HuH-7 (cell line): ENCODE data around the gene CHADL.

ENCODE experiments used
- DNase-seq: peaks from one replicate; pipeline ENCODE4 v3.0.0; 2011; ENCODE audit warnings: low spot score

CHADL gene

DNA sequence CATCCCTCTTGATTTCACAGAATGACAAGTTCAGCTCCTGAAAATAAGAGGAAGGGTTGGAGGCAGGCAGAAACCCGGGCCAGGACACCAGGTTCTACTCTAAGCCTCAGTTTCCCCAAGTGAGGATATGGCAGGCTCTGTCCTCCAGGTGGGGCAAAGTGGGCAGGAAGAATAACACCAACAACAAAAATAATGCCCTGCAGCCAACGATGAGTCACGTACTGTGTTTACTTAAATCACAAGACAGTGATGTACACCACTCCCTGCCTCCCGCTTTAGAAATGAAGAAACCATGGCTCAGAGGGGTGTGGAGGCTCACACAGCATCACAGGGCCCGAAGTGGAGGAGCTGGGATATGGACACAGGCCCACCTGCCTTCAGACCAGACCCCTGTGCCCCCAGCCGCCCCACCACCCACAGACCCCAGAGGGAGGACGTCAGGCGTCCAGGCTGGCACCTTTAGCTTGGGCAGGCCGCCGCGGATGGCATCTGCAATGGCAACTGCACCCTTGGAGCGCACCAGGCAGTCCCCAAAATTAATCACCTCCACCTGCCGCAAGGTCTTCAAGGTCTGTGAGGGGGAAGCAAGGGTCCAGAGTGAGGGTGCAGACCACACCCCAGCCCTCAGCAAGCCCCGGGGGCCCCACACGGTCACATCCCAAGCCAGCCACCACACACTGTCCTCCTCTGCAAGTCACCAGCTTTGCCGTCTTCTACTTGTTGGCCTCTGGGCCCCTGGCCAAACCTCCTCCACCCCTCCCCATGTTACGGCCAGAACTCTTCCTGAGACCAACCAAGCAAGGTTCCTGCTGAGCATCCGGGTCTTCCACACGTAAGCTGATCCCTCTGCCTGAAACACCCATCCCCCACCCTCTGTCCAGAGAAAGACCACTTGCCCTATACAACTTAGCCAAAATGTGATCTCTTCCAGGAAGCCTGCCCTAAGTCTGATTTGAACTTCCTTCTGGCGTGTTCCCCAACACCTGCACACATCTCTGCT is 15.8 kb upstream of the CHADL start:
- DNase-seq, result no peak

DNA sequence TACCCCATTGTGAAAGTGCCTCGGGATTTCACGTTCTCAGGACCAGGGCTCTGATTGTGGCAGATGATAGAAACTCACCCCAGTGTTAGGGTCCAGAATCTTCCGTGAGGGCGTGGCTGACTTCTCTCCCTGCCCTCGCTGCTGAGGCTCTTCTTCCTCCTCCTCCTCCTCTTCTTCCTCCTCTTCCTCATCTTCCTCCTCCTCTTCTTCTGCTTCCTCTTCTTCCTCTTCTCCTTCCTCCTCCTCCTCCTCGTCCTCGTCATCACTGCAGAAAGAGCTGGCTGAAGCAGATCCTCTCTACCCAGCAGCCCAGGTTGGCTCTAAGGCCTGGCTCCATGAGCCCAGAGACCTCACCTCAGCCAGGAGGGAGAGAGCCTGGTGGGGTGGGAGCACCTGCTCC is 13.5 kb upstream of the CHADL start:
- no peak for DNase-seq

DNA sequence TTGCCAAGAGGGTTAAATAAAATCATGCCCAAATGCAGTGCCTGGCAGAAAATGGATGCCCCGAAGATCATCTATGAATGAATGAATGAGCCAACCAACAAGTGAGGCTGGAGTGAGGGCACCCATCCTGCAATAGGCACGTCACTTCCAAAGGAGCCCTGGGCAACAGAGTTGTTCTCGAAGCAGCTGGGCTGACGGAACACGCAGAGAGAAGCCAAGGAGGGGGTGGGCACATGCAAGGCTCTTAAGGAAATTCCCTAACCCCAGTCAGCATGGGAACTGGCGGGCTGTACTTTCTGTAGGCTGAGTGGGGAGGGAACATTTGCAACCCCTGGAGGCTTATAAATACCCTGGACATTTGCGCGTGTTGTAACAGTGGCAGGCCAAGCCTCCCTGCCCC is 11.6 kb upstream of the CHADL start:
- no peak for DNase-seq

DNA sequence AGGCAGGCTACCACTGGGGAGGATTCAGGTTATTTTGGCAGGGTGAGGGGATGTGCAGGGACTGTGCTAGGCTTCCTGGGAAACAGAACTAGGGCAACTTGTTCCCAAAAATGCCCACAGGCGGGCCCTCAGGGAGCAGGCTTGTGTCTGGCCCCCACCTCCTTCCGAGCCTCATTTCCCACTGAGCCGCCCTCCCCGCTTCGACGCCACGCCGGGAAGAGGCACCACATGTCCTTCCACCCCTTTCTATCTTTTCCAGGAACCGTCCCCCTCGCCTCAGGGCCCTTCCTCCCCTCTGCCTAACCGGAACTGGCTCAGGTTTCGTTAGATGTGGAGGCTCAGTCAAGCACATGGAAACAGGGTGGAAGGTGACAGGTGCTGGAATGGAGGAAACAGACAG is 9.4 kb upstream of the CHADL start:
- no peak for DNase-seq

DNA sequence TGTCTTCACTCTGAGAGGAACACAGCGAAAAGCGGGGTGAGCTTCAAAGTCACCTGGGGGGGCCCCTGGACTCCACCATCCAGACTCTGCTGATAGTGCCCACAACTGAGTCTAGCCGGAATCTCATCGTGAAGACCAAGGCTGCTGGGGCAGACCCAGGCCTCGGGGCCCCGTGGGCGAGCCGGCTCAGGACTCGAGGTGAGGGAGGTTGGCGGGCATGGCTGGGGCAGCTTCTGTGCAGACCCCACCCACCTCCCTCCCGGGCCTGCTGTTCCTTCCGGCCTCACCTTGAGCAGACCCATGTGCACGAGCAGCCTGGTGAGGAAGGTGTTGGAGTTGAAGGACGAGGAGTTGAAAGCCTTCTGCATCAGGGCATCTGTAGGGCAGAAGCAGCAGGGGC is 8.7 kb upstream of the CHADL start:
- no peak for DNase-seq

DNA sequence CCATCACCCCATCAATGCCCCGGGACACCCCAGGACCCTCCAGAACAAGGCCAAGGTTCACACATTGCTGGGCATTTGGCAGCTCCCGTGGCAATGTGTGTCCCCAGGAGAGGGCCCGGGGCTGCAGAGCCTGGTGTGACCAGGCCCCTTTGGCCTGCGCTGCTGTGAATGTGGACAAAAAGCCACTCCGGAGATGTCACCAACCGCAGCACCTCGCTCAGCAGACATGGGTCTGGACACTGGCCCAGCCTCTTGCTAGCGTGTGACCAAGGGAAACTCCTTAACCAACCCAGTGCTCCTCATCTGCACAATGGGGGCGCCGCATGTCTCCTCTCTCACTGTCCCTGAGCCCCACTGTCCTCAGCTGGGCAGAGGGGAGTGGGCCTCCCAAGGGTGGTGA is 8.0 kb upstream of the CHADL start:
- no peak for DNase-seq

DNA sequence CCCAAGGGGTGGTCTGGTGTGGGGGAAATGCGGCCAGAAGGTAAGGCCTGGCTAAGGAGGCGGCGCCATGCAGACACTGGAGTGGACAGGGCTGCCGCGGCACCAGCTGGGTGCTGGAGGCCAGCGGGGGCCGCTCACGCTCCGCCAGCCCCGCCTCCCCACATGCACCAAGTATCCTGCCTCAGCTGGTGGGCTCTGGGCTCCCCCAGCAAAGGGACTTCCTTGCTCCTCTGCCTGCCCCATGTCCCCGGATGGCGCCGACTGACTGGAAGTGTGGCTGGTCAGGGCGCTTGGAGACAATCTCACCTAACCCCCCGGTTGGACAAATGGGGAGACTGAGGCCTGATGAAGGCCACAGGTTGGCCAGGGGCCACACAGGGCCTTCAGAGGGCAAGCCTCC is 7.6 kb upstream of the CHADL start:
- DNase-seq, result no peak

DNA sequence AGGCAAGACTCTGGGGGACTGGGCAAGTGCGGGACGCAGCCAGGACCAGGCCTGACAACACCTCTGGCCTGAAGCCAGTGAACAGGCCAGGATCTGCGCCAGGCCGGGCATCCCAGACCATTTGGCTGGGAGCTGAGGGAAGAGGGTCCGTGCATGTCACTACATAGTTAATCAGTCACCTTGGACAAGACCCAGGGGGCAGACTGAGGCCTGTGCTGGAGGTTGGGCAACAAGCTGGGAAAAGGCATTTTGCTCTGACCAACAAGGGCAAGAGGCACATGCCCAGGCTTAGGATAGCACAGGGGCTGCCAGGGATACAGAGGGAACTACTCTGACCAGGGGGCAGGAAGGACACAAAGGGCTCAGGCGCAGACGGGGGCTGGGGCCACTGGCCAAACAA is 7.0 kb upstream of the CHADL start:
- no peak for DNase-seq

DNA sequence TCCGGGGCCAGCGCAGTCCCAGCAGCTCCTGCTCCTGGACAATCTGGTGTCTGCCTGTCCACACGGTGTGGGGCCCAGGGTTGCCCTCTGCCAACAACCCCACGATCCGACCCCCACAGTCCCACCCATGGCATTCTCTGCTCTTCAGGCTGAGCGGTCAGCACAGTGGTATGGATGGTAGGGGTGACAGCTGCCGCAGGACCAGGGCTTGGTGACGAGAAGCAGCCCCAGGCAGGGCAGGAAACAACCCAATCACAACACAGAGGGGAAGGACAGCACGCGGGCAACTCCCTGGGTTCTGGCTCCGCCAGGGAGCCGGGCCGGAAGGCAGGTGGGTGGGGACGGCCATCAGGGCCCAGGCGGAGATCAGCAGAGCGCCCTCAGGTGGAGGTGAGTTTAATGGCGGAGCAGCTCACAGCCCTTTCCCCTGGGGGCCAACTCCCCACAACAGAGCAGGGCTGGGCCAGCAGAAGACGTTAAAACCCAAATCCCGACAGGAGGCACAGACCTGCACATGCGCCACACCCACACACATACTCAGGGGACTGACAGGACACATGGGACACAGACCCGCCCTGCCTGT is 5.3 kb upstream of the CHADL start:
- peak; percentile 48 for DNase-seq

DNA sequence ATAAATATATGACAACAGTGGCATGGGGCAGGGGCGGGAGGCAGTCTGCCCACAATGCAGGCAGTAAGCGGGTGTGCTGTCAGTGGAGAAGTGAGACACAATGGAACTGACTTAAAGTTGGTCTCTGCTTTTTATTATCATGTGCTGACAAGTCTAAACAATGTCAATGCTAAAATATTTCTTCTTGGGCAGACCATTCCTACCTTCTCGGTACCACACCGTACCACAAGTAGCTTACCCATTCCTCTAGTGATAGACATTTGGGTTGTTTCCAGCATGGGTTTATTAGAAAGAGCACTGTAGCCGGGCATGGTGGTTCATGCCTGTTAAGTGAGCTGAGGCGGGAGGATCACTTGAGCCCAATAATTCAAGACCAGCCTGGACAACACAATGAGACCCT is 2.6 kb upstream of the CHADL start:
- no peak for DNase-seq

DNA sequence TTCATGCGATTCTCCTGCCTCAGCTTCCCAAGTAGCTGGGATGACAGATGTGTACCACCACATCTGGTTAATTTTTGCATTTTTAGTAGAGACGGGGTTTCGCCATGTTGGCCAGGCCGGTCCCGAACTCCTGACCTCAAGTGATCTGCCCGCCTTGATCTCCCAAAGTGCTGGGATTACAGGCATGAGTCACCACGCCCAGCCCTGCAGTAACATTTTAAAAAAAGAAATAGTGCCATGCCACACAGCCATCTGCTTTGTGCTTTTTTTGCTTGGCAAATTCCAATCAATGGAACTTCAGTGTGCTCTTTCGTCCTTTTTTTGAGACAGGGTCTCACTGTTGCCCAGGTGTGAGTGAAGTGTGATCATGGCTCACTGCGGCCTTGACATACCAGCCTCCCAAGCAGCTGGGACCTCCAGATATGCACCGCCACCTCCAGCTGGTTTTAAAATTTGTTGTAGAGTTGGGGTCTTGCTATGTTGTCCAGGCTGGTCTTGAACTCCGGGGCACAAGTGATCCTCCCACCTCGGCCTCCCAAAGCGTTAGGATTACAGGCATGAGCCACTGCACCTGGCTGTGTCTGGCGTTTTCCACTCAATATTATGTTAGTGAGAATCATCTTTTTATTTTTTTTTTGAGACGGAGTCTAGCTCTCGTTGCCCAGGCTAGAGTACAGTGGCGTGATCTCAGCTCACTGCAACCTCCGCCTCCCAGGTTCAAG is 1.8 kb upstream of the CHADL start:
- DNase-seq, result no peak

DNA sequence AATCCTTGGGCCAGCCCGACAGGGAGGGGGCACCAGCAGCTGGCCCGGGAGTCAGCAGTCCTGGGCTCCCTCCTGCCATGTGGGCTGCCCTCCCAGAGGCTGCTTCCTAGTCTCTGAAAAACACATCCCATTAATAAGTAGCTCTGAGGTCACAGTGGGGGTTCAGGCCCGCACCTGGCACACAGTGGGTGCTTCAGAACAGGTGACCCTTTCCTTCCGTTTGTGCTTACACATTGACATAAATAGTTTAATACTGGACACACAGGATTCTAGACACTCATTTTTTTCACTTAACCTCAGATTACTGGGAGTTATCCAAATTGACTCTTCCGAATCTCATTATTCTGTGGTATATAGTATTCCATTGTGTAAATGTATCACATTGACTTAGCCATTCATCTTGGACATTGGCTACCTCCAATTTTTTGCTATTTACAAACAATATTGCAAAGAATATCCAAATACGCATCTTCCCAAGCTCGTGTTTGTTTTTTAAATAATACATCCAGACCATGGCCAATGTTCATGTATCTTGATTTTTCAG is 474 bp upstream of the CHADL start:
- no peak for DNase-seq

DNA sequence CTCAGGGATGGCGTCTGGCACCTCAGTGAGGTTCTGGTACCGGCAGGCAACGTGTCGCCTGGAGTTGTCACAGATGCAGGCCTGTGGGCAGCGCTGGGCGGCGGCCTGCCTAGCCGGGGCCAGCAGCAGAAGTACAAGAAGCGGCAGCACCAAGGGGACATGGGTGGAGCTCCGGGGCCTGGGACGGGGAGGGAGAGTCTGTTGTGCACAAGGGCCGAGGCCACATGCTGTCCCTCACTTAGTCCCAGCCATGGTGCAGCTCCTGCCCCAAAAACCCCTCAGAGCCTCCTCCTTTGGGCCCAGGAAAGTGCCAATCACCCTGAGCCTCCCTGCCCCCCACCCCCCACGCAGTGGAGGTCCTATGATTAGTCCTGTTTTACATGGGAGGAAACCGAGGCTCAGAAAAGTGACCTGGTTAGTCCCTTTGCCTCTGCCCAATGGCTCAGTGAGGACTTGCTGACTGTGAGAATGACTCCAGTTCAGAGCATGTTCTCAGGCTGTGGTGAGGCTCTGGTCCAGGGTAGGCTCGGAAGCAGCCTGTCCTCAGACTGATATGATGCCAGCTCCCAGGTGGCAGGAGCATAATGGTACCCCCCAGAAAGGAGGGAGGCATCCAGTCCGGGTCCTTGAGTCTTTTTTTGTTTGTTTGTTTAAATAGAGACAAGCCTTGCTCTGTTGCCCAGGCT is 1.1 kb downstream of the CHADL start:
- no peak for DNase-seq

DNA sequence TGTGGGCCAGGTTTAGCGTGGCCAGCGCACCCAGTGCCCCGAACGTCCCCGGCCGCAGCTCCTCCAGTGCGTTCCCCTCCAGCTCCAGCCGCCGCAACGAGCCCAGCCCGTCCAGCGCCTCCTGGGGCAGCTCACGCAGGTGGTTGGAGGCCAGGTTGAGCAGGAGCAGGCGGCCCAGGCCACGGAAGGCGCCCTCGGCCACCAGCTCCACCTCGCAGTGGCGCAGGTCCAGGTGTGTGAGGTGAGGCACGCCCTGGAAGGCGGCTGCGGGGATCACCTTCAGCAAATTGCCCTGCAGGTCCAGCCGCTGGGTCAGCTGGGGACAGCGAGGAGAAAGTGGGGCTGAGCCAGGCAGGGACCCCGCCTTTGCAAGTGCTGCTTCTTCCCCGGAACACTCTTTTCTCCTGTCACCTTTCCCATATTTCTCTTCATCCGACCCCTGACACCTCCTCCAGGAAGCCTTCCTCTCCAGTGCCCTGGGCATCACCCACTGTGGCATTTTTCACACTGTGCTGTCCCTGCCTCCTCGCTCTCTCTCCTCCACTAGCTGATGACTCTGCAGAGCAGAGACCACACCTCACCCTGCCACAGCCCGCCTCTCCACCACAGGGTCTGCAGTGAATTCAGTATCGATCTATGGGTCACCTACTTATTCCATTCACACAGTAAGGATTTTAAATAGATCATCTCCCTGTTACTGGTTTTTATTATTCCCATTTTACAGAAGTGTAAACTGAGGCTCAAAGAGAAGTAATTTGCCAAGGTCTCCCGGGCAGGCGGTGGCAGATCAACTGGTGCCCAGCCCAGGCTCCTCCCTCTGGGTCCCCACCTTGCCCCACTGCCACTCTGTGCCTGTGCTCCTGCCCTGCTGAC is 1.9 kb downstream of the CHADL start:
- DNase-seq, result no peak

DNA sequence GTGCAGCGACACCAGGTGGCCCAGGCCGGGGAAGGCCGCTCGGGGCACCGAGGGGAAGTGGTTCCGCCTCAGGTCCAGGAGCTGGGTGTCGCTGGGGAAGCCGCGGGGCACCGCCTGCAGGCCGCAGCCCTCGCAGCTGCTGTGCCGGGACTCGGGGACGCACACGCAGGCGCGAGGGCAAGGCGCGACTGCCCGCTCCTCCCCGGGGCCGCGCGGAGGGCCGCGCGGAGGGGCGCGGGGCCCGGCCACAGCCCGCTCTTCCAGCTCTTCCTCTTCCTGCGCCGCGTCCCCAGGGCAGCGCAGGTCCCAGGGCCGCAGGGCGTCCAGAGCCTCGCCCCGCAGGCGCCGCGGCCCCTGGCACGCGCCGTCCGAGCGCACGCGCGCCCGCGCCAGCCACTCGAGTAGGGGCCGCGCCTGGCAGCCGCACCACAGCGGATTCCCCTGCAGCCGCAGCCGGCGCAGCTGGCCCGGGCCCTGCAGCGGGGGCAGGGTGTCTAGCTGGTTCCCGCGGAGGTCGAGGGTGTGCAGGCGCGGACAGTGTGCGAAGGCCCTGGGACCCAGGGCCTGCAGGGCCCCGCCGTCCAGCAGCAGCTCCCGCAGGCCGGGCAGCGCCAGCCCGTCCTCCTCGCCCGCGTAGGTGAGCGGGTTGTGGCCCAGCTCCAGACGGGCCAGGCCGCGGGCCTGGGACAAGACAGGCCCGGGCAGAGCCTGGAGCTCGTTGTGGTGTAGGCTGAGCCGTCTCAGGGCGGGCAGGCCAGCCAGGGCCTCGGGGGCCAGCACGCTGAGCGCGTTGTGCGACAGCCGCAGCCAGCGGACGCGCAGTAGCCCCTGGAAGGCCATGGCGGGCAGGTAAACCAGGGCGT is 2.8 kb downstream of the CHADL start:
- peak; percentile 77 for DNase-seq

DNA sequence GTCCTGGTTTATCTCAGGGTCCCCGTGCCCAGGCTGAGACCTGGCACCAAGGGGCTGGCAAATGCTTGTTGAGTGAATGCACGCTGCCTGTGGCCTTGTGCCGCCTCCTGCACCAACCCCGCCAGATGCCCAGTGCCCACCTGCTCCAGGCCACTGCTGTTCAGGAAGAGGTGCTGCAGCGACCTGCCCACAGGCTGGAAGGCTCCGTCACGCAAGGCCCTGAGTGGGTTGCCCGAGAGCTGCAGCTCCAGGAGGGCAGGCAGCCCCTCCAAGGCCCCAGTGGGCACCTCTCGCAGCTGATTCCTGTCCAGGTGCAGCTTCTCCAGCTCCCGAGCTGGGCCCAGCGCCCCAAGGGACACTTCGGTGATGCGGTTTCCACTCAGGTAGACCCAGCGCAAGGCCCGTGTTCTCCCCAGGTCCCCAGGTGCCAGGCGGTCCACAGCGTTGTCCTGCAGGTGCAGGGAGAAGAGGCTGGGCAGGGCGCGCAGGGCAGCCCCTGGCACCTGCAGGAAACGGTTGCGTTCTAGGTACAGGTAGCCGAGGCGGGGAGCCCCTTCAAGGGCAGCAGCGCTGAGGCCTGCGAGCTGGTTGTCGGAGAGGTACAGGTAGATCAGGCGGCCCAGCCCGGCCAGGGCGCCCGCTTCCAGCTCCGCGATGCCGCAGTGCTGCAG is 3.6 kb downstream of the CHADL start:
- no peak for DNase-seq

DNA sequence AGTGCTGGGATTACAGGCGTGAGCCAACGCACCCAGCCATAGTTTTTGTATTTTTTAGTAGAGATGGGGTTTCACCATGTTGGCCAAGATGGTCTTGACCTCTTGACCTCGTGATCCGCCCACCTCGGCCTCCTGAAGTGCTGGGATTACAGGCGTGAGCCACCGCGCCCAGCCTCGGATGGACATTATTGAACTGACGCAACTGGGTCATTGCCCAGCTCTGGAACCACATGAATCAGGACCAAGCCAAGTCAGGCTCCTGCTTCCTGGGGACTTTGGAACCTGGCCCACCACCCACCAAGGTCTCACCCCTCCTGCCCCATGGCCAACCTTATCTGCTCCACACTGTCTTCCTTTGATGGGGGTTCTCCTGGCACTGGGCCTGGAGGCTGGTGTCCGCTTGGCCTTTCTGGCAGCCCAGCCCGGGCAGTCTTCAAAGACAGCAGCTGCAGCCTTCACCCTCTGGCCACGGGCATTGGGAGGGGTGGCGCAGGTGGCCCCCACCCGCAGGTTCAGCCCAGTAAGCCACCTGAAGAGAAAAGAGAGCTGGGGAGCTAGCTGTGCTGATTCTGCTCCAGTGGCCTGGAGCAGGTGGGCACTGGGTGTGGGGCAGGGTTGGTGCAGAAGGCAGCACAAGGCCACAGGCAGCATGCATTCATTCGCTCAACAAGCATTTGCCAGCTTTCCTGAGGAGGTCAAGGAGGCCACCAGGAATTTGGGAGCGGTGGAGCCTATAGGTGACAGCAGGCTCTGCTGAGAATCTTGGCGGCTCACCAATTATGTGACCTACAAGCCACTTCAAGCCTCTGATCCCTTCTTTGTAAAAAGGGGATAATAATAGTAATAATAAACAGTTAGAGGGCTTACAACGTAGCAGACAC is 5.7 kb downstream of the CHADL start:
- no peak for DNase-seq

DNA sequence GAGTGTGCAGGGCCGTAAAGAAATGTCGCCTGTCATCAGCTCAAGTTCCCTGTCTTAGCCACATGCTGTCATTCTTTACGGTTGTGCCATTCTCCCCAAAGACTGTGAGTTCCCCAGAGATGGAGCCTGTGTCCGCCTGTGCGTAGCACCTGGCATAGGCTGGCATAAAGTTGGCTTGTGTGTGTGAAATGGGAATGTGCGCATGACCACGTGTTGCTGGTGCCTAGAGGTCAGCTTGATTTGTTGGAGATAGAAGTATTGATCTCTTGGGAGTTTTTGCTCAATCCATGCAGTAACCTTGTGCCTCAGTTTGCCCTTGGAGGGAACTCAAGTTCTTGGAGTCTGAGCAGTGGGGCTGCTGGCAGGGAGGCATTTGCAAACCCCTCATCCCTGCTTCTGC is 9.4 kb downstream of the CHADL start:
- no peak for DNase-seq

DNA sequence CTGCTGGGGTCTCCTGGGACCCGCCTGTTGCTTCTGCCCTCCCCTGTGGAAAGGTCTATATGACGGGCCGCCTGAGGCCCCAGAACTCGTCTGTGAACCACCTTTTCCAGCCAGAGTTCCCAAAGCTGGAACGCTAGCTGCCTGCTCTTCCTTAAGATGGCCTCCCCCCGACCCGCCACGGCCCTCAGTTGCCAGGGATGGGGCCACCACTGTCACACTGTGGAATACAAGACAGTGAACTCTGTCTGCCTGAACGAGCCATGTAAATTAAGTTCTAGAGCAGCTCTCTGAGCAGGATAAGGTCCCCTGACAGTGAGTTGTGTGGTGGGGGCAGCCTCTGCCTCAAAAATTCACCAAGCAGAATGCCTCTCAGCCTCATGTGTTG is 10.3 kb downstream of the CHADL start:
- no peak for DNase-seq
